IMR-90 (cell line): Measurements from ENCODE around the gene ME1. TPM values are rescaled to one million over a fixed set of nuclear protein-coding genes. Genes with fewer than 3 reads are reported as not detected.

Experiments
- ATAC-seq: fragments of 200-7000 bp; cut with Tn5 transposase; 2 replicates; pipeline ENCODE4 v1.9.1; 2020; ENCODE audit warnings: low read depth, mild to moderate bottlenecking, moderate library complexity
- BruUV-seq: library from RNA; stranded (reverse); fragments of 400-500 nt; replicated peaks from 2 replicates; lab custom pipeline; 2021; lab: Mats Ljungman, UMichigan
- CTCF ChIA-PET: fragments of 300-600 bp; formaldehyde crosslinking; extraction: SDS; loops from one replicate; lab custom pipeline; 2021; ENCODE audit warnings: antibody characterized with exemption; lab: Yijun Ruan, JAX
- POLR2A ChIA-PET: fragments of 300-600 bp; sonication (Branson Sonifier 250); formaldehyde crosslinking; loops from one replicate; lab custom pipeline; 2022; ENCODE audit warnings: antibody characterized with exemption; ENCODE audit not compliant: unreplicated experiment; lab: Charles Lee
- DNase-seq: peaks from one replicate; pipeline ENCODE4 v3.0.0; 2013
- H2AFZ ChIP-seq: replicated peaks from 2 replicates; pipeline ENCODE3; 2013; ENCODE audit warnings: low read length, mild to moderate bottlenecking; ENCODE audit not compliant: poor library complexity
- H2AK5ac ChIP-seq: 2 replicates; pipeline ENCODE4 v1.6.1; 2013; ENCODE audit warnings: low read depth, low read length, inconsistent platforms
- H2AK9ac ChIP-seq: replicated peaks from 2 replicates; pipeline ENCODE3; 2013; ENCODE audit warnings: mild to moderate bottlenecking, low read depth, low read length, moderate library complexity; ENCODE audit not compliant: poor library complexity
- H2BK120ac ChIP-seq: 2 replicates; pipeline ENCODE4 v1.6.1; 2013; ENCODE audit warnings: low read depth, low read length, inconsistent platforms
- H2BK15ac ChIP-seq: 3 replicates; pipeline ENCODE4 v1.6.1; 2013; ENCODE audit warnings: low read depth, low read length, inconsistent platforms
- H2BK20ac ChIP-seq: 2 replicates; pipeline ENCODE4 v1.6.1; 2013; ENCODE audit warnings: low read depth, mild to moderate bottlenecking, inconsistent platforms, low read length, moderate library complexity
- H2BK5ac ChIP-seq: 2 replicates; pipeline ENCODE4 v1.6.1; 2013; ENCODE audit warnings: mild to moderate bottlenecking, low read depth, low read length, inconsistent platforms; ENCODE audit not compliant: poor library complexity, severe bottlenecking
- H3K14ac ChIP-seq: replicated peaks from 2 replicates; pipeline ENCODE4 v1.6.1; 2013; ENCODE audit warnings: low read depth, low read length, inconsistent platforms
- H3K18ac ChIP-seq: 2 replicates; pipeline ENCODE4 v1.6.1; 2013; ENCODE audit warnings: low read depth, low read length, control low read depth
- H3K23ac ChIP-seq: 2 replicates; pipeline ENCODE4 v1.6.1; 2013; ENCODE audit warnings: low read depth, low read length, inconsistent platforms
- H3K27ac ChIP-seq: 2 replicates; pipeline ENCODE4 v1.5.1; 2013; ENCODE audit warnings: mild to moderate bottlenecking, control low read depth, low read length; ENCODE audit not compliant: insufficient read depth
- H3K27me3 ChIP-seq: 2 replicates; pipeline ENCODE4 v1.6.1; 2013; ENCODE audit warnings: low read length; ENCODE audit not compliant: control insufficient read depth, insufficient read depth
- H3K36me3 ChIP-seq: 2 replicates; pipeline ENCODE4 v1.6.1; 2013; ENCODE audit warnings: low read length, mixed read lengths; ENCODE audit not compliant: control insufficient read depth, insufficient read depth
- H3K4ac ChIP-seq: 2 replicates; pipeline ENCODE4 v1.6.1; 2013; ENCODE audit warnings: low read depth, low read length, inconsistent platforms
- H3K4me1 ChIP-seq: 2 replicates; pipeline ENCODE4 v1.6.1; 2013; ENCODE audit warnings: low read length, mixed read lengths; ENCODE audit not compliant: control insufficient read depth, insufficient read depth
- H3K4me2 ChIP-seq: 2 replicates; pipeline ENCODE4 v1.6.1; 2013; ENCODE audit warnings: low read depth, mild to moderate bottlenecking, control low read depth, low read length, moderate library complexity
- H3K4me3 ChIP-seq: 2 replicates; pipeline ENCODE4 v1.5.1; 2013; ENCODE audit warnings: low read depth, mild to moderate bottlenecking, control low read depth, low read length, moderate library complexity; ENCODE audit not compliant: insufficient read depth
- H3K56ac ChIP-seq: 2 replicates; pipeline ENCODE4 v1.6.1; 2013; ENCODE audit warnings: low read length, inconsistent platforms; ENCODE audit not compliant: insufficient read depth; ENCODE audit errors: extremely low read depth
- H3K79me1 ChIP-seq, 2 experiments: 2 replicates each; pipeline ENCODE4 v1.6.1; 2013; ENCODE audit warnings: low read length in 2 of 2, inconsistent platforms in 1 of 2, low read depth in 1 of 2
- H3K9ac ChIP-seq: 2 replicates; pipeline ENCODE4 v1.6.1; 2013; ENCODE audit warnings: low read depth, low read length, control low read depth
- H3K9me1 ChIP-seq: 2 replicates; pipeline ENCODE4 v1.6.1; 2013; ENCODE audit warnings: low read length, inconsistent platforms; ENCODE audit not compliant: insufficient read depth
- H3K9me3 ChIP-seq: 2 replicates; pipeline ENCODE4 v1.6.1; 2013; ENCODE audit warnings: low read length; ENCODE audit not compliant: control insufficient read depth, insufficient read depth
- H4K20me1 ChIP-seq: 2 replicates; pipeline ENCODE4 v1.6.1; 2013; ENCODE audit warnings: low read length, inconsistent platforms; ENCODE audit not compliant: insufficient read depth
- H4K5ac ChIP-seq: 2 replicates; pipeline ENCODE4 v1.6.1; 2013; ENCODE audit warnings: mild to moderate bottlenecking, low read depth, low read length, control low read depth
- H4K8ac ChIP-seq, 2 experiments: 2 replicates each; pipeline ENCODE4 v1.6.1; 2013; ENCODE audit warnings: low read depth in 2 of 2, low read length in 2 of 2, control low read depth in 1 of 2, inconsistent platforms in 1 of 2
- H4K91ac ChIP-seq: 2 replicates; pipeline ENCODE4 v1.6.1; 2013; ENCODE audit warnings: low read depth, low read length, inconsistent platforms; ENCODE audit not compliant: insufficient read depth
- ELK1 ChIP-seq: fragments of 150-350 bp; IDR thresholded peaks from 2 replicates; pipeline ENCODE4 v1.6.1; 2016; ENCODE audit warnings: low read depth, mild to moderate bottlenecking, low read length, moderate library complexity, borderline replicate concordance
- MXI1 ChIP-seq: IDR thresholded peaks from 2 replicates; pipeline ENCODE4 v1.6.1; 2012; ENCODE audit warnings: low read depth, mild to moderate bottlenecking, low read length, moderate library complexity, borderline replicate concordance
- SMC3 ChIP-seq: fragments of 150-350 bp; IDR thresholded peaks from 2 replicates; pipeline ENCODE4 v1.6.1; 2016; ENCODE audit warnings: low read depth, mild to moderate bottlenecking, antibody characterized with exemption, low read length, moderate library complexity
- USF2 ChIP-seq: fragments of 150-350 bp; IDR thresholded peaks from 2 replicates; pipeline ENCODE4 v1.6.1; 2017; ENCODE audit warnings: mild to moderate bottlenecking, antibody characterized with exemption, low read length, low read depth
- dilution Hi-C: fragments of 300-500 bp; cut with HindIII; formaldehyde crosslinking; loops from one replicate; pipeline ENCODE4 v1.14.3; 2018; ENCODE audit warnings: low sequenced_read_pairs; ENCODE audit not compliant: unreplicated experiment
- in situ Hi-C: fragments of 300-500 bp; cut with MboI; formaldehyde crosslinking; loops from 3 replicates; pipeline ENCODE4 v1.14.3; 2019; ENCODE audit warnings: low sequenced_read_pairs, inconsistent platforms, mixed read lengths
- intact Hi-C: fragments of 100-400 bp; cut with micrococcal nuclease; formaldehyde crosslinking; loops from 2 replicates; pipeline ENCODE4 v1.10.0; 2022
- polyA plus RNA-seq, 3 experiments: library from polyadenylated mRNA; depleted of rRNA; stranded (reverse); fragments of >200 nt; gene quantifications; 2 replicates each; pipeline ENCODE4 v1.2.3, GENCODE V29; 2012; ENCODE audit warnings: low replicate concordance in 1 of 3
- total RNA-seq: library from RNA; depleted of rRNA; stranded (reverse); fragments of >200 nt; gene quantifications from 2 replicates; pipeline ENCODE4 v1.2.3, GENCODE V29; 2012

ME1 gene
- total and polyA plus RNA-seq, 2 of the 4 experiments (the other 2 are of a cell fraction) = 21.5 to 24.4 TPM

GRCh38 chr6:83384751-83385150 is 46.1 kb downstream of the ME1 start:
- Histone ChIP-seq H2AFZ (no peak overlapping the region), H3K4me2 (no peak overlapping the region), H2AK9ac (no peak overlapping the region), H3K27ac (no peak overlapping the region), H3K4me3 (no peak overlapping the region), H2BK15ac (no peak overlapping the region), H4K8ac (no peak overlapping the region), H3K79me1 (peaks cover 12 to 28% of the 10 kb centered on the region in 2 experiments; a peak in 2 of 4 replicates), H3K9me1 (no peaks in the 10 kb centered on the region), H3K18ac (no peak overlapping the region), H2BK5ac (no peak overlapping the region), H2BK120ac (no peak overlapping the region), H4K91ac (no peak overlapping the region), H3K4me1 (peaks cover 5% of the 10 kb centered on the region; the same call in 1 of the 2 replicates), H3K9me3 (no peaks in the 10 kb centered on the region), H3K36me3 (no peaks in the 10 kb centered on the region), H3K27me3 (no peaks in the 10 kb centered on the region), H4K20me1 (no peaks in the 10 kb centered on the region; the same call in 1 of the 2 replicates), H3K56ac (no peak overlapping the region), H4K5ac (no peak overlapping the region), H2BK20ac (no peak overlapping the region), H3K14ac (no peak overlapping the region), H3K4ac (no peak overlapping the region), H3K23ac (no peak overlapping the region), H2AK5ac (no peak overlapping the region), H3K9ac (no peak overlapping the region)
- in situ Hi-C loops = no loop called here
- no peak for DNase-seq
- no TSS peak for BruUV-seq
- no peak for TF ChIP-seq SMC3
- no peak for TF ChIP-seq ELK1
- TF ChIP-seq MXI1 = no peak
- TF ChIP-seq USF2 = no peak
- dilution Hi-C loops = no loop called here
- intact Hi-C loops = no loop called here
- POLR2A ChIA-PET = no interaction called here
- CTCF ChIA-PET = no interaction called here
- ATAC-seq = no peak
